GM12874 (cell line): ENCODE measurements around the gene SPNS2.

Source experiments
- TF ChIP-seq, protein P1 (sequence below): IDR thresholded peaks from 2 replicates; pipeline ENCODE4 v1.5.1; 2011; ENCODE audit warnings: low read depth, mild to moderate bottlenecking, control low read depth, low read length, moderate library complexity; ENCODE audit not compliant: insufficient read depth

SPNS2 gene

DNA sequence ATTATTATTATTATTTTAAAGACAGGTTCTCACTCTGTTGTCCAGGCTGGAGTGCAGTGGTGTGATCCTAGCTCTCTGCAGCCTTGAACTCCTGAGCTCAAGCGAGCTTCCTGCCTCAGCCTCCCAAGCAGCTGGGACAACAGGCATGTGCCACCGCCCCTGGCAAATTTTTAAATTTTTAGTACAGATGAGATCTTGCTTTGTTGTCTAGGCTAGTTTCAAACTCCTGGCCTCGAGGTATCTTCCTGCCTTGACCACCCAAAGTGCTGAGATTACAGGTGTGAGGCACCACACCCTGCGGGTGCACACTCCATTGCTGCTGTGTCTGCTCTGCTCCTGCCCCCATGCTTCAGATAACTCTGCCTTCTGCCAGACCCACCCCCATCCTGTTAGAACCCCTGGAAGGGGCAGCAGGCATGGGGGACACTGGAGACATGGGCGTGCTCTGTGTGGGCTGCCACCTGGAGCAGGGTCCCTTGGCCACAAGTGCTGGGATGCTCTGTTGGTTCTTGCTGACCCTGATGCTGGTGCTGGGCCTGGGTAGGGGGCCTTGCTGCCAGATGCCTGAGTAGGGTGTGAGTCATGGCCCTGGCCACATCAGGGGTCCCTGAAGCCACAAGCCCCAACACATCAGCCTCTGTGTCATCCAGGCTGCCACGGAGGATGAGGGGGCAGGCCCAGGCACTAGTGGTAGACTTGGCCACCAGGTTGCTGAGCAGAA is 59.1 kb downstream of the SPNS2 start:
- TF ChIP-seq, protein P1, sequence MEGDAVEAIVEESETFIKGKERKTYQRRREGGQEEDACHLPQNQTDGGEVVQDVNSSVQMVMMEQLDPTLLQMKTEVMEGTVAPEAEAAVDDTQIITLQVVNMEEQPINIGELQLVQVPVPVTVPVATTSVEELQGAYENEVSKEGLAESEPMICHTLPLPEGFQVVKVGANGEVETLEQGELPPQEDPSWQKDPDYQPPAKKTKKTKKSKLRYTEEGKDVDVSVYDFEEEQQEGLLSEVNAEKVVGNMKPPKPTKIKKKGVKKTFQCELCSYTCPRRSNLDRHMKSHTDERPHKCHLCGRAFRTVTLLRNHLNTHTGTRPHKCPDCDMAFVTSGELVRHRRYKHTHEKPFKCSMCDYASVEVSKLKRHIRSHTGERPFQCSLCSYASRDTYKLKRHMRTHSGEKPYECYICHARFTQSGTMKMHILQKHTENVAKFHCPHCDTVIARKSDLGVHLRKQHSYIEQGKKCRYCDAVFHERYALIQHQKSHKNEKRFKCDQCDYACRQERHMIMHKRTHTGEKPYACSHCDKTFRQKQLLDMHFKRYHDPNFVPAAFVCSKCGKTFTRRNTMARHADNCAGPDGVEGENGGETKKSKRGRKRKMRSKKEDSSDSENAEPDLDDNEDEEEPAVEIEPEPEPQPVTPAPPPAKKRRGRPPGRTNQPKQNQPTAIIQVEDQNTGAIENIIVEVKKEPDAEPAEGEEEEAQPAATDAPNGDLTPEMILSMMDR, result no peak

DNA sequence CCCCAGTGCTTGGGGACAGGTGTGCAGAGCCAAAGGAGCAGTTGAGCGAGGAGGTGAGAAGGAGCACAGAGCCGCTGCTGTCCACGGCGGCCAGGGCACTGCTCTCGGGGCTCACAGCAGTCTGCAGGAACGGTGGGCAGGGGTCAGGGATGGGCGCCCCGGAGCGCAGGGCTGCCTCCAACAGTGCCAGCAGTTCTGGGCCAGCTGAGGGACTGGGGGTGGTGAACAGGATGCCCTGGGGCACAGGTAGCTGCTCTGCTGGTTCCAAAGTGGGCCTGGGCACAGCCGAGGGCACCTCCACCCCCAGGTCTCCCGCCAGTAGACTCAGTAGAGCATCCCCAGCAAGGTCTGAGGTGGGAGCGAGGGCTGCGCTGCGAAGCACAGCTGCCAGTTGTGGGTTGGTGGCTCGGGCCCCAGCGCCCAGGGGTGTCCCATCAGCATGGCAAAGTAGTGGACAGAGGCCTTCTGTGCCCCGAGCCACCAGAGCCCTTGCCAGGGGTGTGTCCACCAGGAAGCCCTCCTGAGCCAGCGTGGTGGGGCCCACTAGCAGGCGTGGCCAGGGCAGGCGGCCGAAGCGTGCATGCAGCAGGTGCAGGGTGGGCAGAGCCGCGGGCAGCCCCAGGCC is 59.8 kb downstream of the SPNS2 start:
- TF ChIP-seq, protein P1, result no peak

DNA sequence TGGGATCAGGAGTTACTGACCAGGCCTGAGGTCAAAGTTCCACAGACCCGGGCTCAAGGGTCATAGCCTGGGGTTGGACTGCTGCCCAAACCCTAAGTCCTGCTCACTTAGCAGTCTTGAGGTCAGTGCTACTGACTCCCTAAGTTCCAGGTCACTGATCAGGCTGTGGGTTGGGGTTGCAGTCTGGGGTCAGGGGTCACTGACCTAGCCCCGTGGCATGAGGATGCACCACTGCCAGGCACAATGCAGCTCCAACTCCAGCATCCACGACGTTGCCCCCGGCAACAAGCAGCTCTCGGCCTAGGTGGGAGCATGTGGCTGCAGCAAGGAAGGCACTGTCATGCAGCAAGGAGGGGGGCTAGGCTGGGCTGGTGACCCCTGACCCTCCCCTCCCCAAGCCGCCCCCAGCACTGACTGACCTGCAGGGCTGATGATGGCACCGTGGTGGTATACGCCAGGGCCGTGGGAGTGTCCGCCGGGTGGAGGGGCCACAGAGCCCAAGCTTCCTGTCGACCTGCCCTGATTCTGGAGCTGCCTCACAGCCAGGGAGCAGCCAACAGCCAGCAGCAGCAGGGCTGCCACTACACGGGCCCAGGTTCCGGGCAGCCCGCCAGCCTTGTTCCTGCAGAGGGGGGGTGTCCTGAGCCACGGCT is 60.6 kb downstream of the SPNS2 start:
- TF ChIP-seq, protein P1, result no peak

DNA sequence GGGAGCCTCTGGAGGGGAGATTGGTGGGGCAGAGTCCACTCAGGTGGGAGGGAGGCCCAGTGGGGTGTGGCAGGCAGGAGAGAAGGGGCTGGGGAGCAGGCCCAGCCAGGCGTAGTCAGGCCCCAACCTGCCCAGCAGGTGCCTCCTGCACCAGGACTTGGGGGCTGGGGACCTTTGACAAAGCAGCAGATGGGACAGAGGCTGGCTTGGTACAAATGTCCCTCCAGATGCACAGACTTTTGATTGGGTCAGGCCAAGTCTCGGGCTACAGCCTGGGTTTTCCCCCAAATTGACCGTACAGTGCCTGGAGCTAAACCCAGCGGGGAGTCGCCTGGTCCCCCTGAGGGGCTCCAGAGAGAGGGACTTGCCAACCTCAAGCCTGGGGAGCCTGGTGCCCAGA is 61.3 kb downstream of the SPNS2 start:
- TF ChIP-seq, protein P1, result no peak

DNA sequence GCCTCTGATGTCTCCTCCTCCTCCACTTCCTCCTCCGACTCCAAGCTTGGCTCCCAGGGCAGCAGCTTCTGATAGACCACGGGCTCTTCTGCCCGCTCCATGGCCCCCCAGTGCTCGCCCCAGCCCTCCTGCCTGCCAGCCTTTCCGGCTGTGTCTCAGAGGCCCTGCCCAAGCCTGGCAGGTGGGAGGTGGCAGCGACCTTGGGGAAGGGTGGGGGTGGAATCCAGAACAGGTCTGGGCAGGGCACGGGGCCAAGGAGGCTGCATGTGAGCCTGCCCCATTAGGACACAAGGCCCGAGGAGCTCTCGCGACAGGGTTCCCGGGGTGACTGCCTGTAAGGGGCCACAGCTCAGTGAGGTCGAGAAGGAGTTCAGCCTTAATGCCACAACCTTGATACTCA is 61.7 kb downstream of the SPNS2 start, which contains the start of gene GGT6:
GGT6 (minus strand) TSS at position 157 of the 400 bp plus-strand sequence; CDS start at position 101, 56 bp downstream.
- TF ChIP-seq, protein P1, result no peak

DNA sequence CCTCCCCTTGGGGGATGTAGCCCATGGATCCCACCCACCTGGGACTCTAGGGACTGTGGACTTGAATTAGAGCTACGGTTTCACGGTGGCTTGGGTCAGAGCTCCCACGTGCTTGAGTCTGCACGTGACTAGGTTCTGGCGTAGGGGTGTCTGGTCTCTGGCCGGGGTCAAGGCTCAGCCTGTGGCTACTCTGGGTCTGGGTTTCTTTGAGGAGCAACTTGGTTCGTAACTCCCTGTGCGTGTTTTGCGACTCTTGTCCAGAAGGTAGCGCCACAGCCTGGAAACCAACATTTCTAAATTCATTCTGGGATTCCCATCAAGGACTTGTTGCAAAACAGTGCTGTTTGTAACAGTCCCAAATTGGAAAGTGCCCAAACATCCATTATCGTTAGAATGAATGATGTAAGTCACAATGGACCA is 62.2 kb downstream of the SPNS2 start:
- TF ChIP-seq, protein P1, result no peak
